ENCODE data around the gene KHDRBS2.

Gene KHDRBS2

DNA sequence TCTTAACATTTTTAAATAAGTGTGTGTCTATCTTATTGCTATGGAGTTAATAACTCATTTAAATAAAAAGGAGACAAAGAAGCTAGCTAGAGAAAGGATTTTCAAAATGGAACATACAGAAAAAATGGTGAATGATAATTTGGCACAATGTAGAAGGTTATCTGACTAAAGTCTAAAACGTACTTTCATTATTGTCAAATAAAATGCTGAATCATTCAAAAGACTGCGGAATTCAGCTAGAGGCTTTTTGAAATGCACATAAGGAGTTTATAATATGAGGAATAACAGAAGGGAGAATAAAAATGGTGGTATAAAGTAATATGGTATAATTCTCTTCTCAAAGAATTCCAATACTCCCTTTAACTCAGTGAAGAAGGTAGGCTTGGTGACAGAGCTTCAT is 597.9 kb downstream of the KHDRBS2 start:
- H3K9ac ChIP-seq (ENCODE audit: low read depth, low read length, poor library complexity, severe bottlenecking) = no peak overlapping the region
- no peaks in the 10 kb centered on the region for H3K79me2 ChIP-seq (ENCODE audit: insufficient read depth, low read length)
- no peak overlapping the region for H3K4me3 ChIP-seq (ENCODE audit: low read length, poor library complexity, severe bottlenecking)
- H4K20me1 ChIP-seq (ENCODE audit: insufficient read depth, low read length, poor library complexity, severe bottlenecking) = no peaks in the 10 kb centered on the region
- H3F3A ChIP-seq (ENCODE audit: low read depth) = no peaks in the 10 kb centered on the region
- H3K9me2 ChIP-seq (replicated peaks; ENCODE audit: low read depth, low read length) = no peaks in the 10 kb centered on the region
- TF ChIP-seq, protein P1, sequence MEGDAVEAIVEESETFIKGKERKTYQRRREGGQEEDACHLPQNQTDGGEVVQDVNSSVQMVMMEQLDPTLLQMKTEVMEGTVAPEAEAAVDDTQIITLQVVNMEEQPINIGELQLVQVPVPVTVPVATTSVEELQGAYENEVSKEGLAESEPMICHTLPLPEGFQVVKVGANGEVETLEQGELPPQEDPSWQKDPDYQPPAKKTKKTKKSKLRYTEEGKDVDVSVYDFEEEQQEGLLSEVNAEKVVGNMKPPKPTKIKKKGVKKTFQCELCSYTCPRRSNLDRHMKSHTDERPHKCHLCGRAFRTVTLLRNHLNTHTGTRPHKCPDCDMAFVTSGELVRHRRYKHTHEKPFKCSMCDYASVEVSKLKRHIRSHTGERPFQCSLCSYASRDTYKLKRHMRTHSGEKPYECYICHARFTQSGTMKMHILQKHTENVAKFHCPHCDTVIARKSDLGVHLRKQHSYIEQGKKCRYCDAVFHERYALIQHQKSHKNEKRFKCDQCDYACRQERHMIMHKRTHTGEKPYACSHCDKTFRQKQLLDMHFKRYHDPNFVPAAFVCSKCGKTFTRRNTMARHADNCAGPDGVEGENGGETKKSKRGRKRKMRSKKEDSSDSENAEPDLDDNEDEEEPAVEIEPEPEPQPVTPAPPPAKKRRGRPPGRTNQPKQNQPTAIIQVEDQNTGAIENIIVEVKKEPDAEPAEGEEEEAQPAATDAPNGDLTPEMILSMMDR (conservative IDR thresholded peaks at IDR 0.05; ENCODE audit: low read length) = no peak
- TF ChIP-seq EZH2phosphoT487 (IDR thresholded peaks at IDR 0.05; ENCODE audit: borderline replicate concordance) = no peak
- H3K36me3 ChIP-seq (ENCODE audit: insufficient read depth, low read length) = no peaks in the 10 kb centered on the region
- no peaks in the 10 kb centered on the region for H3K27me3 ChIP-seq (ENCODE audit: insufficient read depth, low read length, poor library complexity, severe bottlenecking)
- H2AFZ ChIP-seq (ENCODE audit: low read length) = no peak overlapping the region
- no peaks in the 10 kb centered on the region for H3K4me1 ChIP-seq (ENCODE audit: insufficient read depth, low read length, poor library complexity, severe bottlenecking)
- H3K9me3 ChIP-seq (ENCODE audit: insufficient read depth, low read depth, low read length) = no peaks in the 10 kb centered on the region
- H3K4me2 ChIP-seq (ENCODE audit: low read depth, low read length, poor library complexity, severe bottlenecking) = no peak overlapping the region

DNA sequence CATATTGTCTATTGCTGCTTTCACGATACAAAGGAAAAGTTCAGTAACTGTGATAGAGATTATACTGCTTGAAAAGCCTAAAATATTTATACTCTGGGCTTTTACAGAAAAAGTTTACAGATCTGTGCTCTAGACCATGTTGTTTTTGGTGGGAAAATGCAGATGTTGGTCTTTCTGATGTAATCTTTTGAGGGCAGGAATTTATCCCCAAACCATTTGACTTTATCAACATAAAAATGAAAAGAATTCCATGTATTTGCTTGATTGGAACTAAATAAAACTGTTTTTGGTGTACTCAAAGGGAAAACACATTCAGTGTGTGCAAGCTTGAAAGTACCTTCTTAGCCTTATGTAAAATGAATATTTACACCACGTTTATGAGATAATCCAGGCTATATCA is 603.5 kb downstream of the KHDRBS2 start:
- Histone ChIP-seq H3K4me3 (ENCODE audit: low read length, poor library complexity, severe bottlenecking) (no peak overlapping the region), H3K9ac (ENCODE audit: low read depth, low read length, poor library complexity, severe bottlenecking) (no peak overlapping the region), H3K9me3 (ENCODE audit: insufficient read depth, low read depth, low read length) (no peaks in the 10 kb centered on the region; the same call in 1 of the 2 replicates), H2AFZ (ENCODE audit: low read length) (no peak overlapping the region), H4K20me1 (ENCODE audit: insufficient read depth, low read length, poor library complexity, severe bottlenecking) (no peaks in the 10 kb centered on the region), H3K9me2 (replicated peaks; ENCODE audit: low read depth, low read length) (no peaks in the 10 kb centered on the region), H3K4me2 (ENCODE audit: low read depth, low read length, poor library complexity, severe bottlenecking) (no peak overlapping the region), H3K36me3 (ENCODE audit: insufficient read depth, low read length) (no peaks in the 10 kb centered on the region), H3F3A (ENCODE audit: low read depth) (no peaks in the 10 kb centered on the region), H3K79me2 (ENCODE audit: insufficient read depth, low read length) (no peaks in the 10 kb centered on the region), H3K4me1 (ENCODE audit: insufficient read depth, low read length, poor library complexity, severe bottlenecking) (no peaks in the 10 kb centered on the region), H3K27me3 (ENCODE audit: insufficient read depth, low read length, poor library complexity, severe bottlenecking) (no peaks in the 10 kb centered on the region)
- TF ChIP-seq, protein P1 (conservative IDR thresholded peaks at IDR 0.05; ENCODE audit: low read length) = no peak
- no peak for TF ChIP-seq EZH2phosphoT487 (IDR thresholded peaks at IDR 0.05; ENCODE audit: borderline replicate concordance)

DNA sequence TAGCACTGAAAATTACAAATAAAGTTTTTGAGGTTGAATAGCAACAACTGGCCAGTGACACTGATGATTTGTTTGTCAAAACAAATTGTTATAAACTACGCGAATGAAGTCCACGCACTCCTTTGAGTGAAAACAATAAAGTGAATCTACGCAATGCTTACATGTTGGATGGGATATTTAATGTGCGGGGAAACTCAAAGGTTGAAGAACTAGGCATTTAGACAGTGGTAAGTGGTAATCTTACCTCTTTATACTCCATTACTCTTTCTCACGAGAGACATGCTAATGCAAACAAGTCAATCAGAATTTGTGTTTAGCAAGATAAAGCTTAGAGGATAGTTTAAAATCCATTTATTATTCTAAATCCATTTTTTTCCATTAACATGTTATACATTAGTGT is 606.4 kb downstream of the KHDRBS2 start:
- H3K4me3 ChIP-seq (ENCODE audit: low read length, poor library complexity, severe bottlenecking) = no peak overlapping the region
- no peak for TF ChIP-seq EZH2phosphoT487 (IDR thresholded peaks at IDR 0.05; ENCODE audit: borderline replicate concordance)
- TF ChIP-seq, protein P1 (conservative IDR thresholded peaks at IDR 0.05; ENCODE audit: low read length) = no peak
- no peaks in the 10 kb centered on the region for H3K27me3 ChIP-seq (ENCODE audit: insufficient read depth, low read length, poor library complexity, severe bottlenecking)
- no peaks in the 10 kb centered on the region; the same call in 1 of the 2 replicates for H3K9me3 ChIP-seq (ENCODE audit: insufficient read depth, low read depth, low read length)
- H3K36me3 ChIP-seq (ENCODE audit: insufficient read depth, low read length) = no peaks in the 10 kb centered on the region
- H3K4me2 ChIP-seq (ENCODE audit: low read depth, low read length, poor library complexity, severe bottlenecking) = no peak overlapping the region
- no peaks in the 10 kb centered on the region for H3F3A ChIP-seq (ENCODE audit: low read depth)
- H3K9ac ChIP-seq (ENCODE audit: low read depth, low read length, poor library complexity, severe bottlenecking) = no peak overlapping the region
- H3K9me2 ChIP-seq (replicated peaks; ENCODE audit: low read depth, low read length) = no peaks in the 10 kb centered on the region
- no peak overlapping the region for H2AFZ ChIP-seq (ENCODE audit: low read length)
- no peaks in the 10 kb centered on the region for H3K4me1 ChIP-seq (ENCODE audit: insufficient read depth, low read length, poor library complexity, severe bottlenecking)
- no peaks in the 10 kb centered on the region for H3K79me2 ChIP-seq (ENCODE audit: insufficient read depth, low read length)
- H4K20me1 ChIP-seq (ENCODE audit: insufficient read depth, low read length, poor library complexity, severe bottlenecking) = no peaks in the 10 kb centered on the region
